A549 treated with RU486 at 1 μM for 4 hours (cell line): Measurements from ENCODE around the gene TMEM190. TPM values are rescaled to one million over a fixed set of nuclear protein-coding genes. Genes with fewer than 3 reads are reported as not detected.

Source experiments
- total RNA-seq: library from RNA; stranded (reverse); fragments of 200-300 nt; extraction: Qiagen RNA extraction; gene quantifications from 5 replicates; pipeline ENCODE4 v1.2.3, GENCODE V29; 2022; ENCODE audit warnings: low read depth

Gene TMEM190
- total RNA-seq: 0.85 to 2.5 TPM (median 1.5 TPM) in 5 replicates

DNA sequence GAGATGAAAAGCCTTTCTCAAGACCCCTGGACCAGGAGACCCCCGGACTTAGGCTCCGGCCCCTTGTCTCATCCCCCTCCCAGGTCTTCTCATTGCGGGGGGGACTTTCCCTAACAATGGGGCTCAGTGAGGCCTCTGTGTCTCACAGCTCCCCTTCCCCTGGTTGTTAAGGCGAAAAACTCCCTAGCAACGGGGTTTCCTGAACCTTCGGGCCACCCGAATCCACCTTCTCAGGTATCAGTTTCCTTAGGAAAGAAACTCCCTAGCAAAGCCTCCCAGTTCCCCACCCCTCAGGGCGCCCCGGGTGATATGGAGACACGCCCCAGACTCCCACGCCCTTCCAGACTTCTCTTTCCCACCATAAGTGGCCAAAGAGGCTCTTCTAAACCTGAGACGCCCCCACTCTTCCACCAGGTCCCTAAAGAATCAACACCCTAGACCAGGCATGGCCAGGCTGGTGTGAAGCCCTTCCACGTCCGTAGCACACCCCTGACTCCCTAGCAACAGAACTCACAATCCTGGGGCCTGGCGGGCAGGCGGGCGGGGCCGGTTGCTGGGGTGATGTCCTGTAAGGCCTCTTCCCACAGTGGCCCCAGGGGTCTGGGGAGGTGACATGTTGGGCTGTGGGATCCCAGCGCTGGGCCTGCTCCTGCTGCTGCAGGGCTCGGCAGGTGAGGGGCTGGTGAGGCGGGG, at the start of gene TMEM190:
Gene TMEM190, plus strand, starts transcription at position 586 of the 693 bp plus-strand sequence. Its CDS starts 28 bp downstream, at position 614.

DNA sequence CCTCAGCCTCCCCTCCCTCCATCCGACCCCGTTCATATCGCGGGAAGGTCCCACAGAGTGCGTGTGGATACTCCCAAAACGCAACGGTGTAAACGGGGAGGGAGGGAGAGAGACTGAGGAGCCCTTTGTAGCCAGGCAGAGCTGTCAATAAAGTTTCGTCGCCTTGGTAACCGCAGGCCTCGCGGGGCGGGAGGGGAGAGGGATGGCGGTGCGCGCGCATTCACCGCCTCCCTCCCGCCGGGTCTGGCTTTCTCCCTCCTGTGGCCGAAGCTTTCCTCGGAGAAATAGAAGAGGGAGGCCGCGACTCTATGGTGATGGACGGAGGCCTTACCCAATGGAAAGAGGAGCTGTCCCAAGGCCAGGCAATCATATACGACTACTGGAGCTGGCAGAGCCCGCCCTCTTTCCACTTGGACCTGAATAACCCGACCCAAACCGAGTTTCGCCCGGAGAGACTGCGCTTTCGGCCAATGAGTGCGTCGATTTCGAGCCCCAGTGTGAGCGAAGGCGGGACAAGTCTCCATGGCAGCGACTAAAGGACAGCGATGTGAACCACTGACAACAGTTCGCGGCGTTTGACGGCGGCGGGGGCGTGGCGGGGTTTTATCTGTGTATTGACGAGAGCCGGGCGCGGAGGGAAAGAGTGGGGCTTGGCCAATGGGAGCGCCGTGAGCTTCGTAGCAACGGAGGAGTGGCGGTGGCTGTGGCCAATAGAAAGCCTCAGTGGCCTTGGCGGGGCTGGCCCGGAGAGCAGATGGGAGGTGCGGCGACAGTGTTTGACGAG, 37.3 kb upstream of the TMEM190 start, which contains the start of gene KMT5C:
Gene KMT5C, plus strand, starts transcription at position 772 of the 784 bp plus-strand sequence. CDS start 2,061 bp downstream, outside the sequence.

DNA sequence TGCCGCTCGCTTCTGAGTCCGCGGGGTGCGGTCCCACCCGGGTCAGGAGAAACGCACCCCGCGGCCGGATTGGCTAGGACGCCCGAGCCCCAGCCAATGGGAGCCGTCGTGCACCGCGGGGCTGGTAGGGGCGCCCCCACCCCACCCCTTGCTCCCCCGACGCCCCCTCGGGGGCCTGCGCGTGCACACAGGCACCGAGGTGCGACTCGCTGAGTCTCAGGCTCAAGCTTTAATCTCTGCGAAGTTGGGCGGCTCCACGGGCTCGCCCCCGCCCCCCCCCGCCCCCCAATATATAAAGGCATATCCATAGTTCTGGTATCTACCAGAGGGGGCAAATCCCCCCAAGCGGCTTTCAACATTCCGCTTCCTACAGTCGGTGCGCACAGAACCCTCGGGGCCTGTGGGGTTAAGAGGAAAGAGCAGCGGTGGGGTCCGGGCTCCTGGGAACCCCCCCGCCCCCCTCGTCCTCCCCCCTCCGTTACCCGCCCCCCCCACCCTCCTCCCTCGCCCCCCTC, 21.9 kb upstream of the TMEM190 start, which contains the start of gene COX6B2:
Gene COX6B2, minus strand, starts transcription at position 22 of the 515 bp plus-strand sequence. CDS start 198 bp downstream, outside the sequence.

DNA sequence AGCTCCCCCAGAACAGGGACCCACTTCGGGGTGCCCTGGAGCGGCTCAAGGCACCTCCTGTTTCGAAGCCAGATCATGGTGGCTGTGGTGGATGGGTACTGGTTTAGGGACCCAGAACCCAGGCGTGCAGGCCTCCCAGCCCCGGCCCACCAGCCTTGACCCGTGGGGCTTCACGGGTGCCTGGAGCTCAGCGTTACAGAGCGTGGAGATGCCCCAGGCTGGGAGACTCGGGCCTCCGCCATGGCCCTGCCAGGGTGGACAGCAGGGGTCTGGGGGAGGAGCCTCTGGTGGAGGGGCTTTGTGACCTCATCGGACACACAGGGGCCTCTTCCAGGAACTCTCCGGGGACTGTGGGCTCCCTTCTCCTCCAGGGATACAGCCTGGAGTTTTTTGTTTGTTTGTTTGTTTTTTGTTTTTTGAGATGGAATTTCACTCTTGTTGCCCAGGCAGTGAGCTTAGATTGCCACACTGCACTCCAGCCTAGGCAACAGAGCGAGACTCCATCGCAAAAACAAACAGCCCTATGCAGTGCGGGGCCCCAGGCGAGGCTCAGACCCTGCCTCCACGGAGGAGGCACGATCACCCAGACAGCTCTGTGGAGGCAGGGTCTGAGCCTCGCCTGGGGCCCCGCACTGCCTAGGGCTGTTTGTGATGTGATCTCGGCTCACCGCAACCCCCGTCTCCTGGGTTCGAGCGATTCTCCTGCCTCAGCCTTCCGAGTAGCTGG, 13.5 kb upstream of the TMEM190 start, which contains the start of gene GARIN5B:
Gene GARIN5B, minus strand, starts transcription at position 271 of the 727 bp plus-strand sequence. Its CDS starts 194 bp downstream, at position 77.

DNA sequence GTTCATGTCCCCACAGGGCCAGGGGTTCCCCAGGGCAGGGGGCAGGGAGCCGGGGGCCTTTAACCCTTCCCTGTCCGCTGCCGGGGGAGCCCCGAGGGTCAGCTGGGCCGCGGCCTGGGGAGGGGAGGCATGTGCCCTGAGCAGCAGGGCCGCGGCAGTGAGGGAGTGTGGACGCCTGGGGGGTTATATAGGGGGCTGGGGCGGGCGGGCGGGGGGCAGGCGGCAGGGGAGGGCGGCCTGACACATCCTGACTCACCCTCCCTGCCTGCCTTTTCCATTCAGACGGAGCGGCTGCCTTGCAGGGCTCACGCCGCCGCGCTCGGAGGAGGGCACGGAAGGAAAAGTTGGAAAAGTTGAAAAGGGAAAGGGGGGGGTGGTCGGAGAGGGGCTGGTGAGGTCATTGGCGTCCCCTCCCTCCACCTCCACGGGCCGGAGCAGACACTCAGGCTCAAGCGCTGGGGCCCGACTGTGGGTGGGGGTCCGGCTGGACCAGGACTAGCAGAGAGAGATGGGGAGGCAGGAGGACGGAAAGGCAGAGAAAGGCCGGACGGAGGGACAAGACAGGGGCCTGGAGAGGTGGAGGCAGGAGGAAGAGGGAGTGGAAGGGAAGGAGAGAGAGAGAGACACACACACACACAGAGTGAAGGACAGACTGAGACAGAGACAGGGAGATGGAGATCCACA, 6.2 kb upstream of the TMEM190 start, which contains the start of gene IL11:
Gene IL11, minus strand, starts transcription at position 159 of the 684 bp plus-strand sequence. Its CDS starts 153 bp downstream, at position 6.

DNA sequence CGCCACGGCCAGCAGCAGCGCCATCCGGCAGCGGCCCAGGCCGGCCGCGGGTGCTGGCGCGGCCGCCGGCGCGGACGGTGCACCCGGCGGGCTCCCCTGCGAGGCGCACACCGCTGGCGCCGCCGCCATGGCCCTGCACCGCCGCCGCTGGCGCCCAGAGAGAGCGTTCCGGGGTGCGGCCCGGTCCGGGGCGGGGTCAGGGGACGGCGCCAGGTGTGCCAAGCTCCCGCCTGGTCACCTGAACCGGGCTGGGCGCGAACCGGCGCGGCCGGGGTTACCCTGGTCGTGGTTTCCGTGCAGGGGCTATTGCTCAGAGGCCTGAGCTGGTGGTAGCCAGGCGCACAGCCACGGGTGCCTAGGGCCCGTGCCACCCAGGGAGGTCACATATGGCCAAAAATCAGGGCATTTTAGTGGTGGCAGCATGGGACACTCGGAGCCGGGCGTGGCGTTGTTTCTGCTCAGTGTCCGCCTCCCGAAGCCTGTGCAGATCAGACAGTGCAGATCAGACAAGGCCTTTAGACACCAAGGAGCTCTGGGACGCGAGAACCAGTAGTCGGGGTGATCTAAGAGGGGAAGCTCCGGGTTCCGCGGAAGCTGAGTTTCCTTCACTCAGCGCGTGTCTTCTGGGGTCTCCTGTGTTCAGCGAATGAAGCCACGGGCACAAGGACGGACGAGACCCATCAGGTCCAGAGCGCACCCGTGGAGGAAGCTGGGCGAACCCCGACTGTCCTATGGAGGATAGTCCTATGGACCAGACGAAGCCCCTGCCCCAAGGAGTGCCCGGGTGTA, 7.7 kb downstream of the TMEM190 start, which contains the start of gene TMEM238:
Gene TMEM238, minus strand, starts transcription at position 162 of the 789 bp plus-strand sequence. Its CDS starts 33 bp downstream, at position 129.

DNA sequence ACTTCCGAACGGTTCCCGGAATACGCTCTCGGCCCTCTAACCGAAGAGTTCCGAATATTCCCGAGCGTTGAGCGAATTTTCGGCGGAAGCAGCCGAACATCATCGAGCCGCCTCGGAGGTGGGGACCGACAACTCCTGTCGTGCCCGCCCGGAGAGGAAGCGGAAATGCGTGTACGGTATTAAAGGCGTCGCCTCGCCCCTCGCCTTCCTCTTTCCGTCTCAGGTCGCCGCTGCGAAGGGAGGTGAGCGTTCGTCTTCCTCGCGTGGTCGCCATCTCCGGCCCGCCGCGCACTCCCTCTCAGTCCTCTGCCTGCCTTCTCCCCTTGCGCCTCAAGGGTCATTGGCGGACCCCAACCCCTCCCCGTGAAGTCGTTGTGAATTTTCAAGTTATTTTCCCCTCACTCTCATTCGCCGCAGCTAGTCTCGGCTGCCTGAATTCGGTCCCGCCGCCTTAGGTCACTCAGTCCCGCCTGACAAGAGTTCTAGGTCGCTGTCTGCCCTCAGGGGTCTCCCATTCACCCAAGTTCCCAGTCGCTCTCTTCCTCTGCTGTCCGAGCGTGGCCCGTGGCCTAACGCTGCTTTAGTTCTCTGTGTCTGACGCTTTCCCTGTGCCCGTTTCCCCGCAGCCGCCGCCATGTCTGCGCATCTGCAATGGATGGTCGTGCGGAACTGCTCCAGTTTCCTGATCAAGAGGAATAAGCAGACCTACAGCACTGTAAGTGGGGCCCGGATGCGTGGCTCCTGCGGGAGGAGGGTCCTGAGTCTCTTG, 9.3 kb downstream of the TMEM190 start, which contains the start of gene RPL28:
Gene RPL28, plus strand, starts transcription at position 209 of the 769 bp plus-strand sequence. Its CDS starts 426 bp downstream, at position 635.

DNA sequence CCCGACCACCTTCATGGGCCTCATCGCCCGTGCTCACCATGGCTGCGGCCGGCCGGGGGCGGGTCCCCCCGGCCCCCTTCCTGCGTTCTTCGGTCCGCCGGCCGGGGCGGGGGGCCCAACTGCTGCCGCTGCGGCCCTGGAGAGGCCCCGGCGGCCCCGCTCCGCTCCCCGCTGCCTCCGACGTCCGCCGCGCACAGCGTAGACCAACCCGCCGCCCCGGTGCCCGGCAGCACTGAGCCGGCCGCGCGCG, 30.8 kb downstream of the TMEM190 start, which contains the start of gene UBE2S:
Gene UBE2S, minus strand, starts transcription at position 239 of the 250 bp plus-strand sequence. Its CDS starts 199 bp downstream, at position 40.

Other genes with a start within 250 kb of the TMEM190 start
- gene TNNT1, start 227.6 kb upstream of the TMEM190 start, total RNA-seq: 116 to 151 TPM (median 125 TPM) in 5 replicates
- 6.5 to 8.7 TPM (median 7.6 TPM) in 5 replicates for gene TNNI3, start 219.1 kb upstream of the TMEM190 start, total RNA-seq
- 5.2 to 8.6 TPM (median 7.0 TPM) in 5 replicates for gene DNAAF3, start 210.2 kb upstream of the TMEM190 start, total RNA-seq
- 3.3 to 7.7 TPM (median 4.1 TPM) in 5 replicates for gene SYT5, start 196.5 kb upstream of the TMEM190 start, total RNA-seq
- 3.7 to 5.2 TPM (median 4.3 TPM) in 5 replicates for gene PTPRH, start 167.3 kb upstream of the TMEM190 start, total RNA-seq
- 3.3 to 5.6 TPM (median 5.2 TPM) in 5 replicates for gene TMEM86B, start 148.1 kb upstream of the TMEM190 start, total RNA-seq
- gene PPP6R1, start 117.8 kb upstream of the TMEM190 start, total RNA-seq: 90.1 to 134 TPM (median 119 TPM) in 5 replicates
- gene HSPBP1, start 96.7 kb upstream of the TMEM190 start, total RNA-seq: 119 to 147 TPM (median 136 TPM) in 5 replicates
- gene BRSK1, start 92.8 kb upstream of the TMEM190 start, total RNA-seq: 2.8 to 5.2 TPM (median 3.7 TPM) in 5 replicates
- gene TMEM150B, start 51.5 kb upstream of the TMEM190 start, total RNA-seq: 0.13 TPM in 1 of 5 replicates, not detected in the others
- gene KMT5C, start 37.0 kb upstream of the TMEM190 start, total RNA-seq: 5.2 to 10.5 TPM (median 8.2 TPM) in 5 replicates
- gene COX6B2, start 22.1 kb upstream of the TMEM190 start, total RNA-seq: 0.50 to 4.3 TPM (median 1.4 TPM) in 5 replicates
- gene GARIN5B, start 13.6 kb upstream of the TMEM190 start, total RNA-seq: 0.06 to 0.19 TPM (median 0.14 TPM) in 4 of 5 replicates, not detected in the other
- gene IL11, start 6.4 kb upstream of the TMEM190 start, total RNA-seq: 37.5 to 64.5 TPM (median 50.0 TPM) in 5 replicates
- gene TMEM238, start 7.5 kb downstream of the TMEM190 start, total RNA-seq: 3.2 to 11.8 TPM (median 11.4 TPM) in 5 replicates
- 2,587 to 3,378 TPM (median 2,939 TPM) in 5 replicates for gene RPL28, start 9.1 kb downstream of the TMEM190 start, total RNA-seq
- gene UBE2S, start 31.0 kb downstream of the TMEM190 start, total RNA-seq: 361 to 580 TPM (median 509 TPM) in 5 replicates
- 0.02 TPM in 1 of 5 replicates, not detected in the others for gene SHISA7, start 66.5 kb downstream of the TMEM190 start, total RNA-seq
- gene ISOC2, start 84.8 kb downstream of the TMEM190 start, total RNA-seq: 54.3 to 66.1 TPM (median 59.7 TPM) in 5 replicates
- gene C19orf85, start 87.9 kb downstream of the TMEM190 start, total RNA-seq: not detected in 5 replicates
- gene ZNF628, start 99.8 kb downstream of the TMEM190 start, total RNA-seq: 4.1 to 8.9 TPM (median 8.1 TPM) in 5 replicates
- 35.9 to 69.5 TPM (median 57.9 TPM) in 5 replicates for gene NAT14, start 108.4 kb downstream of the TMEM190 start, total RNA-seq
- 0.54 to 1.2 TPM (median 0.95 TPM) in 5 replicates for gene SSC5D, start 111.6 kb downstream of the TMEM190 start, total RNA-seq
- gene SBK2, start 160.3 kb downstream of the TMEM190 start, total RNA-seq: 1.4 to 2.7 TPM (median 2.3 TPM) in 5 replicates
- gene SBK3, start 168.7 kb downstream of the TMEM190 start, total RNA-seq: 1.4 to 2.0 TPM (median 1.7 TPM) in 5 replicates
- 17.5 to 33.5 TPM (median 31.6 TPM) in 5 replicates for gene ZNF579, start 204.0 kb downstream of the TMEM190 start, total RNA-seq
- 22.4 to 26.6 TPM (median 25.4 TPM) in 5 replicates for gene FIZ1, start 222.7 kb downstream of the TMEM190 start, total RNA-seq
- gene ZNF524, start 223.5 kb downstream of the TMEM190 start, total RNA-seq: 12.9 to 20.5 TPM (median 17.4 TPM) in 5 replicates
- 7.3 to 16.1 TPM (median 12.2 TPM) in 5 replicates for gene ZNF865, start 228.8 kb downstream of the TMEM190 start, total RNA-seq
- gene ZNF784, start 247.7 kb downstream of the TMEM190 start, total RNA-seq: 4.6 to 6.7 TPM (median 6.5 TPM) in 5 replicates